ENCODE results near the gene KRTAP10-7.
"Not testable (repeated sequence)": the region's sequence is repeated elsewhere in the genome, so short reads cannot be mapped to it uniquely, and the experiment has no call there.

KRTAP10-7 gene

GRCh38 chr21:44601596-44602462 lies 1.4 kb downstream of the KRTAP10-7 start:
- H3K4me3 ChIP-seq (replicated peaks in 1 of 2; ENCODE audit: low read depth in 2 of 2, low read length in 2 of 2) = no peak overlapping the region
- TF ChIP-seq CTCF (IDR thresholded peaks at IDR 0.05; ENCODE audit: low read depth, low read length) = no peak
- no peak for DNase-seq (ENCODE audit: low read depth in 2 of 2)

GRCh38 chr21:44602463-44602850 lies 2.1 kb downstream of the KRTAP10-7 start:
- no peak for DNase-seq (ENCODE audit: low read depth in 2 of 2)
- no peak for TF ChIP-seq CTCF (IDR thresholded peaks at IDR 0.05; ENCODE audit: low read depth, low read length)
- no peak overlapping the region for H3K4me3 ChIP-seq (replicated peaks in 1 of 2; ENCODE audit: low read depth in 2 of 2, low read length in 2 of 2)

GRCh38 chr21:44603109-44603875 lies 2.9 kb downstream of the KRTAP10-7 start:
- TF ChIP-seq CTCF (IDR thresholded peaks at IDR 0.05; ENCODE audit: low read depth, low read length) = no peak
- no peak for DNase-seq (ENCODE audit: low read depth in 2 of 2)
- no peak overlapping the region for H3K4me3 ChIP-seq (replicated peaks in 1 of 2; ENCODE audit: low read depth in 2 of 2, low read length in 2 of 2)

GRCh38 chr21:44603911-44604310 lies 3.5 kb downstream of the KRTAP10-7 start:
- TF ChIP-seq CTCF (IDR thresholded peaks at IDR 0.05; ENCODE audit: low read depth, low read length) = no peak
- no peak for DNase-seq (ENCODE audit: low read depth in 2 of 2)
- no peak overlapping the region for H3K4me3 ChIP-seq (replicated peaks in 1 of 2; ENCODE audit: low read depth in 2 of 2, low read length in 2 of 2)

GRCh38 chr21:44606495-44606894 lies 6.1 kb downstream of the KRTAP10-7 start:
- no peak for TF ChIP-seq CTCF (IDR thresholded peaks at IDR 0.05; ENCODE audit: low read depth, low read length)
- no peak overlapping the region for H3K4me3 ChIP-seq (replicated peaks in 1 of 2; ENCODE audit: low read depth in 2 of 2, low read length in 2 of 2)
- DNase-seq (ENCODE audit: low read depth in 2 of 2) = no peak

GRCh38 chr21:44609193-44609592 lies 8.8 kb downstream of the KRTAP10-7 start:
- no peak for TF ChIP-seq CTCF (IDR thresholded peaks at IDR 0.05; ENCODE audit: low read depth, low read length)
- DNase-seq (ENCODE audit: low read depth in 2 of 2) = no peak
- H3K4me3 ChIP-seq (replicated peaks in 1 of 2; ENCODE audit: low read depth in 2 of 2, low read length in 2 of 2) = no peak overlapping the region

GRCh38 chr21:44610157-44610843 lies 9.9 kb downstream of the KRTAP10-7 start:
- DNase-seq (ENCODE audit: low read depth in 2 of 2); H3K4me3 ChIP-seq (replicated peaks in 1 of 2; ENCODE audit: low read depth in 2 of 2, low read length in 2 of 2): not testable (repeated sequence)

Measured in cardiac fibroblast (primary cell).